Measurements from ENCODE around the gene COL5A3. TPM values are rescaled to one million over a fixed set of nuclear protein-coding genes. Genes with fewer than 3 reads are reported as not detected.
A peak's percentile ranks its signal among the peaks of the same experiment; 100 is the strongest.

COL5A3 gene
- total RNA-seq, 2 experiments from 2014 or later = not detected

GRCh38 chr19:10004617-10005016, 5.7 kb downstream of the COL5A3 start:
- Histone ChIP-seq H3K4me1 (ENCODE audit: insufficient read depth, low read length, poor library complexity, severe bottlenecking) (no peaks in the 10 kb centered on the region), H3K9me3 (ENCODE audit: low read length) (no peaks in the 10 kb centered on the region), H2AFZ (ENCODE audit: low read length) (no peak overlapping the region), H3K9me2 (ENCODE audit: insufficient read depth, low read length) (no peaks in the 10 kb centered on the region), H3K27ac (ENCODE audit: low read depth, low read length, poor library complexity, severe bottlenecking) (no peak overlapping the region), H3K79me2 (ENCODE audit: insufficient read depth, low read depth, low read length) (no peaks in the 10 kb centered on the region), H3K4me2 (ENCODE audit: low read length) (no peak overlapping the region), H3K4me3 (ENCODE audit: low read depth, low read length, poor library complexity, severe bottlenecking) (no peak overlapping the region), H3K36me3 (ENCODE audit: insufficient read depth, low read length) (no peaks in the 10 kb centered on the region), H4K20me1 (ENCODE audit: insufficient read depth, low read length) (no peaks in the 10 kb centered on the region)
- TF ChIP-seq CTCF (conservative IDR thresholded peaks at IDR 0.05; ENCODE audit: low read length) = no peak
- no peak for TF ChIP-seq EZH2phosphoT487 (IDR thresholded peaks at IDR 0.05; ENCODE audit: borderline replicate concordance, low read depth, low read length)
- intact Hi-C loops (cut with micrococcal nuclease; ENCODE audit: unreplicated experiment) = no loop called here
- DNase-seq (ENCODE audit: low spot score) = no peak
- BruUV-seq (replicated peaks) = no TSS peak
- CTCF ChIA-PET (ENCODE audit: unreplicated experiment) = no interaction called here
- POLR2A ChIA-PET = interaction anchor here (0.6 kb wide), 1 partner anchor 20 kb away, joined by 3 read pairs; no protein-coding TSS in a partner anchor

GRCh38 chr19:10003271-10003670, 7.0 kb downstream of the COL5A3 start:
- CTCF ChIA-PET (ENCODE audit: unreplicated experiment) = no interaction called here
- TF ChIP-seq EZH2phosphoT487 (IDR thresholded peaks at IDR 0.05; ENCODE audit: borderline replicate concordance, low read depth, low read length) = no peak
- no peak for TF ChIP-seq CTCF (conservative IDR thresholded peaks at IDR 0.05; ENCODE audit: low read length)
- H2AFZ ChIP-seq (ENCODE audit: low read length) = no peak overlapping the region; the same call in 1 of the 2 replicates
- H3K79me2 ChIP-seq (ENCODE audit: insufficient read depth, low read depth, low read length) = no peaks in the 10 kb centered on the region
- no peak overlapping the region for H3K4me2 ChIP-seq (ENCODE audit: low read length)
- no TSS peak for BruUV-seq (replicated peaks)
- no peaks in the 10 kb centered on the region for H3K9me3 ChIP-seq (ENCODE audit: low read length)
- peak; percentile 31 for DNase-seq (ENCODE audit: low spot score)
- no peaks in the 10 kb centered on the region for H4K20me1 ChIP-seq (ENCODE audit: insufficient read depth, low read length)
- POLR2A ChIA-PET = interaction anchor here (0.7 kb wide), 1 partner anchor 334 kb away, joined by 5 read pairs; no protein-coding TSS in a partner anchor
- no peaks in the 10 kb centered on the region for H3K36me3 ChIP-seq (ENCODE audit: insufficient read depth, low read length)
- no peak overlapping the region for H3K27ac ChIP-seq (ENCODE audit: low read depth, low read length, poor library complexity, severe bottlenecking)
- intact Hi-C loops (cut with micrococcal nuclease; ENCODE audit: unreplicated experiment) = no loop called here
- no peaks in the 10 kb centered on the region for H3K4me1 ChIP-seq (ENCODE audit: insufficient read depth, low read length, poor library complexity, severe bottlenecking)
- no peaks in the 10 kb centered on the region for H3K9me2 ChIP-seq (ENCODE audit: insufficient read depth, low read length)
- no peak overlapping the region for H3K4me3 ChIP-seq (ENCODE audit: low read depth, low read length, poor library complexity, severe bottlenecking)

- H3K4me3 ChIP-seq (ENCODE audit: low read depth, low read length, poor library complexity, severe bottlenecking) = no peak overlapping the region
- TF ChIP-seq CTCF (conservative IDR thresholded peaks at IDR 0.05; ENCODE audit: low read length) (peak; percentile 54), EZH2phosphoT487 (IDR thresholded peaks at IDR 0.05; ENCODE audit: borderline replicate concordance, low read depth, low read length) (no peak)
- H3K36me3 ChIP-seq (ENCODE audit: insufficient read depth, low read length) = no peaks in the 10 kb centered on the region
- H3K4me1 ChIP-seq (ENCODE audit: insufficient read depth, low read length, poor library complexity, severe bottlenecking) = no peaks in the 10 kb centered on the region
- no peak for DNase-seq (ENCODE audit: low spot score)
- ChIA-PET CTCF (ENCODE audit: unreplicated experiment) (no interaction called here), POLR2A (no interaction called here)
- no TSS peak for BruUV-seq (replicated peaks)
- no peak overlapping the region for H2AFZ ChIP-seq (ENCODE audit: low read length)
- no peaks in the 10 kb centered on the region for H3K79me2 ChIP-seq (ENCODE audit: insufficient read depth, low read depth, low read length)
- H3K9me3 ChIP-seq (ENCODE audit: low read length) = no peaks in the 10 kb centered on the region
- H4K20me1 ChIP-seq (ENCODE audit: insufficient read depth, low read length) = no peaks in the 10 kb centered on the region
- no peak overlapping the region for H3K4me2 ChIP-seq (ENCODE audit: low read length)
- no peaks in the 10 kb centered on the region for H3K9me2 ChIP-seq (ENCODE audit: insufficient read depth, low read length)
- H3K27ac ChIP-seq (ENCODE audit: low read depth, low read length, poor library complexity, severe bottlenecking) = no peak overlapping the region
- intact Hi-C loops (cut with micrococcal nuclease; ENCODE audit: unreplicated experiment) = no loop called here
Observed at GRCh38 chr19:10001899-10002298, 8.4 kb downstream of the COL5A3 start.

Measured in OCI-LY7 (cell line).